Measurements from ENCODE around the gene FAM50A. TPM values are rescaled to one million over a fixed set of nuclear protein-coding genes. Genes with fewer than 3 reads are reported as not detected.
"Not testable (repeated sequence)": the region's sequence is repeated elsewhere in the genome, so short reads cannot be mapped to it uniquely, and the experiment has no call there.

Gene FAM50A
- total RNA-seq, 6 experiments from 2014 or later, result 77.3 to 103 (median 86.9) TPM

GRCh38 chrX:154495472-154495922 lies 51.6 kb downstream of the FAM50A start:
- H3K4me1 Mint-ChIP-seq (ENCODE audit: low read depth), result peaks cover 5% of the 10 kb centered on the region; the same call in 1 of the 2 replicates
- H3K36me3 Mint-ChIP-seq (ENCODE audit: low read depth), result no peaks in the 10 kb centered on the region
- H3K9me3 Mint-ChIP-seq, result no peaks in the 10 kb centered on the region
- no peak for DNase-seq
- TF ChIP-seq, protein P1, sequence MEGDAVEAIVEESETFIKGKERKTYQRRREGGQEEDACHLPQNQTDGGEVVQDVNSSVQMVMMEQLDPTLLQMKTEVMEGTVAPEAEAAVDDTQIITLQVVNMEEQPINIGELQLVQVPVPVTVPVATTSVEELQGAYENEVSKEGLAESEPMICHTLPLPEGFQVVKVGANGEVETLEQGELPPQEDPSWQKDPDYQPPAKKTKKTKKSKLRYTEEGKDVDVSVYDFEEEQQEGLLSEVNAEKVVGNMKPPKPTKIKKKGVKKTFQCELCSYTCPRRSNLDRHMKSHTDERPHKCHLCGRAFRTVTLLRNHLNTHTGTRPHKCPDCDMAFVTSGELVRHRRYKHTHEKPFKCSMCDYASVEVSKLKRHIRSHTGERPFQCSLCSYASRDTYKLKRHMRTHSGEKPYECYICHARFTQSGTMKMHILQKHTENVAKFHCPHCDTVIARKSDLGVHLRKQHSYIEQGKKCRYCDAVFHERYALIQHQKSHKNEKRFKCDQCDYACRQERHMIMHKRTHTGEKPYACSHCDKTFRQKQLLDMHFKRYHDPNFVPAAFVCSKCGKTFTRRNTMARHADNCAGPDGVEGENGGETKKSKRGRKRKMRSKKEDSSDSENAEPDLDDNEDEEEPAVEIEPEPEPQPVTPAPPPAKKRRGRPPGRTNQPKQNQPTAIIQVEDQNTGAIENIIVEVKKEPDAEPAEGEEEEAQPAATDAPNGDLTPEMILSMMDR (IDR thresholded peaks at IDR 0.05), result no peak
- no peaks in the 10 kb centered on the region; the same call in 1 of the 2 replicates for H3K27me3 Mint-ChIP-seq (ENCODE audit: insufficient read depth)
- H3K27ac Mint-ChIP-seq, result no peak overlapping the region
- H3K4me3 Mint-ChIP-seq, result no peak overlapping the region

- not testable (repeated sequence) for DNase-seq; H3K36me3 Mint-ChIP-seq (ENCODE audit: low read depth); H3K27me3 Mint-ChIP-seq (ENCODE audit: insufficient read depth); H3K4me1 Mint-ChIP-seq (ENCODE audit: low read depth); H3K9me3 Mint-ChIP-seq; H3K4me3 Mint-ChIP-seq; H3K27ac Mint-ChIP-seq
Observed at GRCh38 chrX:154496591-154497137, 52.7 kb downstream of the FAM50A start.

Small RNA genes within 50 kb of the gene (microRNA-seq; reads per million reads assigned to microRNA genes)
- gene MIR6858, result 114 reads per million, percentile 51 among the genes with 10 or more reads in this experiment

Other genes starting within 250 kb of the FAM50A start
- gene OPN1MW2, start 224.4 kb upstream of the FAM50A start, total RNA-seq (2021; fragmentation: NEBNext Ultra II Directional; extraction: Animal tissue kit (Norgen Biotek cat#: 25700)), result not detected
- not detected for gene OPN1MW3, start 186.6 kb upstream of the FAM50A start, total RNA-seq (2021; fragmentation: NEBNext Ultra II Directional; extraction: Animal tissue kit (Norgen Biotek cat#: 25700))
- not detected for gene TEX28, start 149.0 kb upstream of the FAM50A start, total RNA-seq (2021; fragmentation: NEBNext Ultra II Directional; extraction: Animal tissue kit (Norgen Biotek cat#: 25700))
- not detected for gene TKTL1, start 148.3 kb upstream of the FAM50A start, total RNA-seq (2021; fragmentation: NEBNext Ultra II Directional; extraction: Animal tissue kit (Norgen Biotek cat#: 25700))
- 1,000 to 10,000 TPM; 2,260 to 2,886 (median 2,666) TPM for gene FLNA, start 69.5 kb upstream of the FAM50A start, total RNA-seq (2021; fragmentation: NEBNext Ultra II Directional; extraction: Animal tissue kit (Norgen Biotek cat#: 25700))
- gene EMD, start 64.8 kb upstream of the FAM50A start, total RNA-seq (2021; fragmentation: NEBNext Ultra II Directional; extraction: Animal tissue kit (Norgen Biotek cat#: 25700)), result 100 to 1,000 TPM in 4 of 6 experiments, 10 to 100 TPM in 2; 84.8 to 119 (median 108) TPM
- 1,000 to 10,000 TPM; 1,764 to 1,978 (median 1,934) TPM for gene RPL10, start 45.8 kb upstream of the FAM50A start, total RNA-seq (2021; fragmentation: NEBNext Ultra II Directional; extraction: Animal tissue kit (Norgen Biotek cat#: 25700))
- 10 to 100 TPM; 74.8 to 96.3 (median 87.4) TPM for gene DNASE1L1, start 34.9 kb upstream of the FAM50A start, total RNA-seq (2021; fragmentation: NEBNext Ultra II Directional; extraction: Animal tissue kit (Norgen Biotek cat#: 25700))
- gene TAFAZZIN, start 32.6 kb upstream of the FAM50A start, total RNA-seq (2021; fragmentation: NEBNext Ultra II Directional; extraction: Animal tissue kit (Norgen Biotek cat#: 25700)), result 10 to 100 TPM; 13.0 to 17.3 (median 15.1) TPM
- 100 to 1,000 TPM; 107 to 154 (median 123) TPM for gene ATP6AP1, start 15.5 kb upstream of the FAM50A start, total RNA-seq (2021; fragmentation: NEBNext Ultra II Directional; extraction: Animal tissue kit (Norgen Biotek cat#: 25700))
- 100 to 1,000 TPM; 144 to 154 (median 147) TPM for gene GDI1, start 7.0 kb upstream of the FAM50A start, total RNA-seq (2021; fragmentation: NEBNext Ultra II Directional; extraction: Animal tissue kit (Norgen Biotek cat#: 25700))
- gene PLXNA3, start 14.1 kb downstream of the FAM50A start, total RNA-seq (2021; fragmentation: NEBNext Ultra II Directional; extraction: Animal tissue kit (Norgen Biotek cat#: 25700)), result 10 to 100 TPM; 66.2 to 98.7 (median 79.8) TPM
- 10 to 100 TPM; 13.8 to 18.3 (median 17.4) TPM for gene LAGE3, start 35.1 kb downstream of the FAM50A start, total RNA-seq (2021; fragmentation: NEBNext Ultra II Directional; extraction: Animal tissue kit (Norgen Biotek cat#: 25700))
- gene UBL4A, start 42.5 kb downstream of the FAM50A start, total RNA-seq (2021; fragmentation: NEBNext Ultra II Directional; extraction: Animal tissue kit (Norgen Biotek cat#: 25700)), result 10 to 100 TPM; 26.7 to 31.6 (median 29.7) TPM
- gene SLC10A3, start 46.5 kb downstream of the FAM50A start, total RNA-seq (2021; fragmentation: NEBNext Ultra II Directional; extraction: Animal tissue kit (Norgen Biotek cat#: 25700)), result 10 to 100 TPM; 34.6 to 46.5 (median 37.7) TPM
- gene FAM3A, start 72.1 kb downstream of the FAM50A start, total RNA-seq (2021; fragmentation: NEBNext Ultra II Directional; extraction: Animal tissue kit (Norgen Biotek cat#: 25700)), result 10 to 100 TPM; 56.9 to 67.8 (median 59.4) TPM
- 100 to 1,000 TPM; 119 to 226 (median 192) TPM for gene G6PD, start 102.7 kb downstream of the FAM50A start, total RNA-seq (2021; fragmentation: NEBNext Ultra II Directional; extraction: Animal tissue kit (Norgen Biotek cat#: 25700))
- gene IKBKG, start 103.5 kb downstream of the FAM50A start, total RNA-seq (2021; fragmentation: NEBNext Ultra II Directional; extraction: Animal tissue kit (Norgen Biotek cat#: 25700)), result 10 to 100 TPM; 32.5 to 38.9 (median 37.5) TPM
- not detected for gene CTAG1A, start 141.0 kb downstream of the FAM50A start, total RNA-seq (2021; fragmentation: NEBNext Ultra II Directional; extraction: Animal tissue kit (Norgen Biotek cat#: 25700))
- not detected for gene CTAG1B, start 175.1 kb downstream of the FAM50A start, total RNA-seq (2021; fragmentation: NEBNext Ultra II Directional; extraction: Animal tissue kit (Norgen Biotek cat#: 25700))
- gene CTAG2, start 209.4 kb downstream of the FAM50A start, total RNA-seq (2021; fragmentation: NEBNext Ultra II Directional; extraction: Animal tissue kit (Norgen Biotek cat#: 25700)), result not detected

Data from HFFc6 (cell line).